Cardiac ventricle fibroblast (primary cell): ENCODE data around the gene YAF2. TPM values are rescaled to one million over a fixed set of nuclear protein-coding genes. Genes with fewer than 3 reads are reported as not detected.

Source experiments
- total RNA-seq: library from RNA; depleted of rRNA; stranded (reverse); fragments of >200 nt; gene quantifications from 2 replicates; pipeline ENCODE4 v1.2.3, GENCODE V29; 2015

Gene YAF2
- 9.0 and 13.8 TPM in 2 replicates for total RNA-seq

GRCh38 chr12:42238240-42239140 is at the start of gene YAF2:
Gene YAF2, minus strand, starts transcription at chr12:42238248. Its CDS starts 68 bp downstream, at chr12:42238180.

GRCh38 chr12:42144408-42145196 is 93.4 kb downstream of the YAF2 start, which contains the start of gene GXYLT1:
Gene GXYLT1, minus strand, starts transcription at chr12:42144874. Its CDS starts 228 bp downstream, at chr12:42144646.

Other genes starting within 250 kb of the YAF2 start
- gene GXYLT1, start 93.4 kb downstream of the YAF2 start, total RNA-seq, result 10.8 and 11.5 TPM in 2 replicates
- gene ZCRB1, start 87.8 kb upstream of the YAF2 start, total RNA-seq, result 26.8 and 40.9 TPM in 2 replicates
- 38.5 and 46.4 TPM in 2 replicates for gene PPHLN1, start 87.9 kb upstream of the YAF2 start, total RNA-seq